ENCODE results near the gene CD48.

DNA sequence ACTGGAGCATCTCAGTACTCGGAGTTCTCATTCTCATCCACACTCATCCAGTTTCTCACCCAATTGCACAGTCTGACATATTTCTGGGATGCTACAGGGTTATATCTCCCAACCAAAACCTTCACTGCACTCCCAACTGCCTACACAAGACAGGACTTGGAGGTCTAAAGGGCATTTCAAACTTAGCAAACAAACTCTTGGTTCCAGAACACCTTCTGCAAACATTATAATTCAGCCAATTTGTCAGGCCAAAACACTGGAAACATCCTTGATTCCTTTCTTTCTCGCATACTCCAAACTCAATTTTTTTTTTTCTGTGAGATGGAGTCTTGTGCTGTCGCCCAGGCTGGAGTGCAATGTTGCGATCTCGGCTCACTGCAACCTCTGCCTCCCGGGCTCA, 72.7 kb downstream of the CD48 start:
- TF ChIP-seq, protein P1, sequence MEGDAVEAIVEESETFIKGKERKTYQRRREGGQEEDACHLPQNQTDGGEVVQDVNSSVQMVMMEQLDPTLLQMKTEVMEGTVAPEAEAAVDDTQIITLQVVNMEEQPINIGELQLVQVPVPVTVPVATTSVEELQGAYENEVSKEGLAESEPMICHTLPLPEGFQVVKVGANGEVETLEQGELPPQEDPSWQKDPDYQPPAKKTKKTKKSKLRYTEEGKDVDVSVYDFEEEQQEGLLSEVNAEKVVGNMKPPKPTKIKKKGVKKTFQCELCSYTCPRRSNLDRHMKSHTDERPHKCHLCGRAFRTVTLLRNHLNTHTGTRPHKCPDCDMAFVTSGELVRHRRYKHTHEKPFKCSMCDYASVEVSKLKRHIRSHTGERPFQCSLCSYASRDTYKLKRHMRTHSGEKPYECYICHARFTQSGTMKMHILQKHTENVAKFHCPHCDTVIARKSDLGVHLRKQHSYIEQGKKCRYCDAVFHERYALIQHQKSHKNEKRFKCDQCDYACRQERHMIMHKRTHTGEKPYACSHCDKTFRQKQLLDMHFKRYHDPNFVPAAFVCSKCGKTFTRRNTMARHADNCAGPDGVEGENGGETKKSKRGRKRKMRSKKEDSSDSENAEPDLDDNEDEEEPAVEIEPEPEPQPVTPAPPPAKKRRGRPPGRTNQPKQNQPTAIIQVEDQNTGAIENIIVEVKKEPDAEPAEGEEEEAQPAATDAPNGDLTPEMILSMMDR (IDR thresholded peaks at IDR 0.05) = no peak
- TF ChIP-seq POLR2AphosphoS5 (IDR thresholded peaks at IDR 0.05) (no peak), POLR2A (IDR thresholded peaks at IDR 0.05; ENCODE audit: low read depth) (no peak)
